A673 (cell line): Measurements from ENCODE around the gene TTC39B.

Experiments used
- CTCF ChIP-seq: fragments of 300-800, 200-600 bp; sonication (generic); conservative IDR thresholded peaks from 2 replicates; pipeline ENCODE4 v1.5.1; 2017; ENCODE audit warnings: low read depth, mild to moderate bottlenecking, antibody characterized with exemption, low read length, moderate library complexity, mixed read lengths
- EZH2 ChIP-seq: fragments of 200-600 bp; sonication (generic); IDR thresholded peaks from 2 replicates; pipeline ENCODE4 v1.6.1; 2017; ENCODE audit warnings: borderline replicate concordance, low read depth, mild to moderate bottlenecking, mixed read lengths, antibody characterized with exemption, low read length; ENCODE audit not compliant: poor library complexity, severe bottlenecking

- no peak for TF ChIP-seq CTCF
- no peak for TF ChIP-seq EZH2
Observed at GRCh38 chr9:15272377-15272928, 34.6 kb downstream of the TTC39B start.
